ENCODE measurements around the gene BCL11B.

DNA sequence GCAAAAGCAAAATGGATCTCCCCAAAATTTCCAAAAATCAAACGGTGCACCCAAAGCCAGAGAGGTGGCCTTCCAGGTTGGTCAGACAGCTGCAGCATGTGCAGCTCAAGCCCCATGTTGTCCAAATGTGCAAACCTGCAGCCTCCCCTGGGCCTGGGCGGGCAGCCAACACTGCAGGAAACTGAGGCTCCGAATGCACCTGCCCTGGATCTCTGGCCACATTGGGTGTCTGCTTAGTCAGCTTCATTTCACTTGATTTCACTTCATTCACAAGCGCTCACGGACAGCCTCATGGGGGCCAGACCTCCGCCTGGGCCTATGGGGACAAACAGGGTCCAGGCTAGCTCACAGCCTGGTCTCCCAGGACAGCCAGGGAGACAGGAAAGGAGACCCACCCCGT, 59.8 kb downstream of the BCL11B start:
- no peak for TF ChIP-seq CTCF (IDR thresholded peaks at IDR 0.05; ENCODE audit: poor library complexity)
- TF ChIP-seq EZH2 (IDR thresholded peaks at IDR 0.05; ENCODE audit: borderline replicate concordance): no peak
